Activated naive CD4-positive, alpha-beta T cell treated with anti-CD3 and anti-CD28 coated beads, Interleukin-2, amount 10 ng/mL, durations not matched to agents 7 days and 5 days (primary cell): ENCODE results near the gene ITGAV.
A peak's percentile ranks its signal among the peaks of the same experiment; 100 is the strongest.

Experiments
- CTCF ChIA-PET: fragments of 350-600 bp; sonication (Branson Sonifier 250); formaldehyde crosslinking; loops from one replicate; lab custom pipeline; 2021; ENCODE audit warnings: antibody characterized with exemption; lab: Charles Lee
- DNase-seq: peaks from one replicate; pipeline ENCODE4 v3.0.0-alpha.2; 2020
- H3K27ac Mint-ChIP-seq: one replicate; pipeline ENCODE4 v1.8.0; 2021; ENCODE audit warnings: mild to moderate bottlenecking, moderate library complexity, mixed read lengths
- H3K27me3 Mint-ChIP-seq: one replicate; pipeline ENCODE4 v1.8.0; 2021; ENCODE audit warnings: mild to moderate bottlenecking, mixed read lengths
- H3K36me3 Mint-ChIP-seq: one replicate; pipeline ENCODE4 v1.8.0; 2021; ENCODE audit warnings: mixed read lengths
- H3K4me1 Mint-ChIP-seq: one replicate; pipeline ENCODE4 v1.8.0; 2021; ENCODE audit warnings: mixed read lengths
- H3K4me3 Mint-ChIP-seq: one replicate; pipeline ENCODE4 v1.8.0; 2021; ENCODE audit warnings: mild to moderate bottlenecking, moderate library complexity, mixed read lengths
- H3K9me3 Mint-ChIP-seq: one replicate; pipeline ENCODE4 v1.8.0; 2021; ENCODE audit warnings: mixed read lengths

The ITGAV gene

DNA sequence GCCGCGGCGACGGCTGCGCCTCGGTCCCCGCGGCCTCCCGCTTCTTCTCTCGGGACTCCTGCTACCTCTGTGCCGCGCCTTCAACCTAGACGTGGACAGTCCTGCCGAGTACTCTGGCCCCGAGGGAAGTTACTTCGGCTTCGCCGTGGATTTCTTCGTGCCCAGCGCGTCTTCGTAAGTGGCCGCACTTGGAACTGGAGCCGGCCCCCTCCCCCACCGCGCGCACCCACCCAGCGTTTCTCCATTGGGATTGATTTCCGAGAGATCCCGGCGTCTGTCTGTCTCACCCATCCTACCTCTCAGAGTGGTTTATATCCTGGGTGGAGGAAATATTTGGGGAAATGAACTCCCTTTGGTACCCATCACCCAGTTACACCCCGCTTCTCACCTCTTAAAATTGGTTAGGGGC lies 498 bp downstream of the ITGAV start:
- no peaks in the 10 kb centered on the region for H3K9me3 Mint-ChIP-seq
- peaks cover 25% of the 10 kb centered on the region for H3K4me1 Mint-ChIP-seq
- peak overlapping the region; percentile 84 for H3K4me3 Mint-ChIP-seq
- H3K27ac Mint-ChIP-seq: peak overlapping the region; percentile 38
- CTCF ChIA-PET: interaction anchor here (1.4 to 2.7 kb wide), 3 partner anchors 51 to 86 kb away, joined by 3 to 17 read pairs (median 7); no protein-coding TSS in a partner anchor
- H3K36me3 Mint-ChIP-seq: no peaks in the 10 kb centered on the region
- DNase-seq: no peak
- H3K27me3 Mint-ChIP-seq: peaks cover 7% of the 10 kb centered on the region

DNA sequence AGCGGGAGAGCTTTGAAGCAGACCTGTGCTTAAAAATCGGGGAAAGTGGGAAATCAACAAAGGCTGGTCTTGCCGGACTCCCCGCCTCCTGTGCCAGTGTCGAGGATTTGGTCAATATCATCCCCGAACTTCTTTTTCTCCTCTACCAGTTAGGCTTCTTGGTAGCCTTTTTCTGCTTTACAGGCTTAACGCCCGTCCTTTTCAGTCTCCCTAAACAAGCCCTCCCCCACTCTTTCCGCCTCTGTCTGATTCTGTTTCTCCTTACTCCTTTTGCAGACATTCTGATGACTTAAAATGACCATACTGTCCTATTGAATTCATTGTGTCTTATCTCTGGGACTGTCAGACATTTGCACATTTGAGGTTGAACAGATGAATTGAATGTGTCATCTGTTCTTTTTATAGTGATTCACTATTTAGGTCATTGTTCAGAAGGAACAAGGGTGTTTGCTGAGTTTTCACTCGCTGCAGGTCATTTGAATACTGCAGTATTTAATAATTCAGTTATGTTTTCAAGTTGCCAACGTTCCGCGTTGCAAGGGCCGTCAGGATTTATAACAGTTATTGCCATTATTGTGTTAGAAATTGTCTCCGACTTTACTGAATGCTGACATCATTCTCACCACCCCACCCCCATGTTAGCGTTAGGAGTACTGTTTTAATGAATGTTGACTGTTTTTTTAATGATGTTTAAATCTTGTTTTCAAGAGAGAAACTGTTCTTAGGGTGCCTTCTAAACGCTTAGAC lies 1.1 kb downstream of the ITGAV start:
- Mint-ChIP-seq H3K4me1 (peaks cover 25% of the 10 kb centered on the region), H3K27ac (peak overlapping the region; percentile 79), H3K27me3 (peaks cover 6% of the 10 kb centered on the region), H3K36me3 (no peaks in the 10 kb centered on the region), H3K4me3 (peak overlapping the region; percentile 84), H3K9me3 (no peaks in the 10 kb centered on the region)
- CTCF ChIA-PET: interaction anchor here (2.7 kb wide), 1 partner anchor 87 kb away, joined by 17 read pairs; no protein-coding TSS in a partner anchor
- no peak for DNase-seq

DNA sequence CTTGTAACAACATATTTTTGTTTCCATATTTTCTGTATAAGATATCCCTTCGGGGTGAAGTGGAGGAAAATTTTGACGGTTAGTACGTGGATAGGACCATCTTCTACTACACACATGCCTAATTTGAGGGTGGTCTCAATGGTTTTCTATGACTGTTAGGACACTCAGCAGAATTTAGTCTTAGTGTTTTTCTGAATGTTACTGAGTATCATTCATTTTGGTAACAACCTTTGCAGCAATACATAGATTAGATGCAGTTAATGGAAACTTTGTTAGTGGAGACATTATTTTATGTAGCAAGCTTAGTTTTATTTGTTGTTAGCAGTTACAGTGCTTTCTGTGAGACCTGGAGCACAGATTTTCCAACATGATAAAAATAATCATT lies 1.6 kb downstream of the ITGAV start:
- H3K4me3 Mint-ChIP-seq: peak overlapping the region; percentile 84
- no peaks in the 10 kb centered on the region for H3K9me3 Mint-ChIP-seq
- CTCF ChIA-PET: no interaction called here
- H3K4me1 Mint-ChIP-seq: peaks cover 25% of the 10 kb centered on the region
- H3K27me3 Mint-ChIP-seq: peaks cover 5% of the 10 kb centered on the region
- no peak overlapping the region for H3K27ac Mint-ChIP-seq
- DNase-seq: no peak
- no peaks in the 10 kb centered on the region for H3K36me3 Mint-ChIP-seq

DNA sequence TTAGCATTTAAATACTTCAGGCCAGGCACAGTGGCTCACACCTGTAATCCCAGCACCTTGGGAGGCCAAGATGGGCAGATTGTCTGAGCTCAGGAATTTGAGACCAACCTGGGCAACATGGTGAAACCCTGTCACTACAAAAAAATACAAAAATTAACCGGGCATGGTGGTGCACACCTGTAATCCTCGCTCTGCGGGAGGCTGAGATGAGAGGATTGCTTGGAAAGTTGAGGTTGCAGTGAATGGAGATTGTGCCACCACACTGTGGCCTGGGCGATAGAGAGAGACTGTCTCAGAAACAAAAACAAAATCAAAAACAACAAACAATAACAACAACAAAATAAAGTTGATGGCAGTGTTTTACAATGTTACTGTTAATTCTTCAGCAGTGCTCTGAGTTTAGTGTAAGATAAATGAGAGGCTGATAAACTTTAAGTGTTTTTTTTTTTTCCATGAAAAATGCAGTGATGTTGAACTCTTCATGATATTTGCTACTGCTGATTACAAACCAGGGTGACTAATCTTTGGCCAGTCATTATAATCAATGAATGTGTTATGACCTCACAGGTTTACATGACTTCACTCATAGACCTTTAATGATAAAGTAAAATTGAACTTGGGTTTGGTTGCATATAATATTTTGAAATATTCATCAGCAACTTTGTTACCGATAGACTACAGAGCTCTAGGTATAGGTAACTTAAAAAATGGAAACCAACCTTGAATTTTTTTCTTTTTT lies 2.5 kb downstream of the ITGAV start:
- no peak for DNase-seq
- no peak overlapping the region for H3K27ac Mint-ChIP-seq
- H3K4me3 Mint-ChIP-seq: no peak overlapping the region
- peaks cover 5% of the 10 kb centered on the region for H3K27me3 Mint-ChIP-seq
- H3K4me1 Mint-ChIP-seq: peaks cover 25% of the 10 kb centered on the region
- no peaks in the 10 kb centered on the region for H3K9me3 Mint-ChIP-seq
- CTCF ChIA-PET: no interaction called here
- H3K36me3 Mint-ChIP-seq: no peaks in the 10 kb centered on the region

DNA sequence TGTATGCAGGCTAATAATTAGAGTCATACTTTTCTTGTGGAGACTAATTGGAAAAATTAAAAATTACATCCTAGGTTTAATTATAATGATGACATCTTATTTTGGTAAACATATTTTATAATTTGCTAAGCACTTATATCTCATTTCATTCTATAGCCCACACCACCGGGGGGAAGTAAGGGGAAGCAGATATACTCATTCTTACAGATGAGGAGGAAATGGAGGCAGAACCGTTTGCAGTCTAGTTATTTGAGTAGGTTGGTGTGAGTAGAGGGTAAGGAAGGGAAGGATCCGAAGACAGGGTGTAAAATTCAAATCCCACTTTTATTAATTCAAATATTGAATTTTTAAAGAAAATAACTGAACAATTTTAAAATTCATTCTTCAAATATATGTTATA lies 3.7 kb downstream of the ITGAV start:
- CTCF ChIA-PET: no interaction called here
- no peaks in the 10 kb centered on the region for H3K9me3 Mint-ChIP-seq
- H3K4me3 Mint-ChIP-seq: no peak overlapping the region
- H3K27ac Mint-ChIP-seq: no peak overlapping the region
- H3K4me1 Mint-ChIP-seq: peaks cover 25% of the 10 kb centered on the region
- no peaks in the 10 kb centered on the region for H3K36me3 Mint-ChIP-seq
- no peak for DNase-seq
- peaks cover 5% of the 10 kb centered on the region for H3K27me3 Mint-ChIP-seq

DNA sequence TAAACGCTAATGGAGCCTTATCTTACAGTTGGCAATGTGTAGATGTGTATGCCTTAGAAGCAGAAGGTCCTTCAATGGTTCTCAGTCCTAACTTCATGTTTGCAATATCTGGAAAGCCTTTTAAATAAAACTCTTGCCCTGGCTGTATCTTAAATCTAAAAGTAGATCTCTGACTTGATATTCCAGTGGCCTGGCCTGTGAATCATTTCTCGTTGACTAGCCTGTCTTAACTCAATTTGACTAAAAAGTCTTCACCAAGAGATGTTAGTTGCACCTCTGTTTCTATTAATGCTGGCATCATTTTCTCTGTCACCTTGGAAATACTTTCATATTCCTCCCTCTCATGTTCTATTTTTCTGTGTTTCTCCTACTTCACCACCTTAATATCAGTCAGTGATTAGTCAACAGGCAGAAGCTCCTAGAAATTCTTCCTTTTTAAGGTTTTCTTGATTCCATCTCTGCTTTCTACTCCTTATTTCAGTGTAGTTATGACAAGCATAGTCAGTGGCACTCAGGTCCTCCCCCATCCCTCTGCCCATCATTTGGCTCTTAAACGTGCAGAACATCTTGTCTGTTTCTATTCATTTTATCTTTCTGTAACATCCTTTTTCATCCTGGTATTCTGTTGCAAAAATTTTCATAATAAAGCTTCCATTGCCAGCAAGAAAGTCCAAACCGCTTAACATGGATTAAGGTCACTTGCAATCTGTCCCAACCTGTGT lies 4.3 kb downstream of the ITGAV start:
- Mint-ChIP-seq H3K36me3 (no peaks in the 10 kb centered on the region), H3K4me3 (no peak overlapping the region), H3K9me3 (no peaks in the 10 kb centered on the region), H3K27me3 (peaks cover 5% of the 10 kb centered on the region), H3K4me1 (peaks cover 21% of the 10 kb centered on the region), H3K27ac (no peak overlapping the region)
- CTCF ChIA-PET: no interaction called here
- DNase-seq: no peak

DNA sequence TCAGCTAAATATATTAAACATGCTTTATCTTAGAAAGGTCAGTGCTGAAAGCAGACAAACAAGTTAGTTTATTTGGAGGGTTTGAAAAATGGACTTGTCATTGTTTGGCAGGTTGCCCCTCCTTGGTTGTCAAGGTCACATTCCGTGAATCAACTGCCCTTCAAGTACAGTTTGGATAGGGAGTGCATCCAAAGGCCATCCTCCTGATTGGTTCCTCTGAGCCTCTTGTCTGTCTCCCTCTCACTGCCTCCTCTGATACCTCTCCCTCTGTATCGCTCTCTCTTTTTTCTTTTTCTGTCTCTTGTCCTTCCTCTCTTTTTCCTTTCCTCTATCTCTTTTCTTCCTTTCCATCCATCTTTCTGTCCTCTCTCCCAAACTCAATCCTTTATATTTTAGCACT lies 5.4 kb downstream of the ITGAV start:
- peak overlapping the region; percentile 51 for H3K27ac Mint-ChIP-seq
- no peak overlapping the region for H3K4me3 Mint-ChIP-seq
- no peak for DNase-seq
- H3K9me3 Mint-ChIP-seq: no peaks in the 10 kb centered on the region
- CTCF ChIA-PET: no interaction called here
- no peaks in the 10 kb centered on the region for H3K36me3 Mint-ChIP-seq
- H3K27me3 Mint-ChIP-seq: peaks cover 5% of the 10 kb centered on the region
- H3K4me1 Mint-ChIP-seq: peaks cover 18% of the 10 kb centered on the region

DNA sequence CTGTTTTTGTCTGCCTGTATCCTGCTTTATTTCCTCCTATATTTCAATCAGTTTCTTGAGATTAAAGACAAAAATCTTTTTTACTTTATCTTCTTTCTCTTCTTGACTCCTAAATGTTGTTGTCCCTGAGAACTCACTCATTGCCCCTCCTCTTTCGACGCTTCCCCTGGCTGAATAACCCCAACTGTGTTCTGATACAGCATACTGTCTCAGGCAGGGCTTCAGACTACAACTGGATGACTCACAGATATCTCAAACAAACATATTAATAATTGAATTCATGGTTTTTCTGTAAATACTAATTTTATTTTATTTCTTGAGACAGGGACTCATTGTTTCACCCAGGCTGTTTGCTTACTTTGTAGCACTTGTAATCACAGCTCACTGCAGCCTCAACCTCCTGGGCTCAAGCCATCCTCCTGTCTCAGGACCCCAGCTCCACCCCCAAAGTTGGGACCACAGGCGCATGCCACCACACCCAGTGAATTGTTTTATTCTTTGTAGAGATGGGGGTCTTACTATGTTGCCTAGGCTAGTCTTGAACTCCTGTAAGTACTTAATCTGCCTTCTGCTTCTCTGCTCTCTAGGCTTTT lies 9.4 kb downstream of the ITGAV start:
- H3K9me3 Mint-ChIP-seq: no peaks in the 10 kb centered on the region
- peaks cover 5% of the 10 kb centered on the region for H3K27me3 Mint-ChIP-seq
- H3K27ac Mint-ChIP-seq: no peak overlapping the region
- H3K4me1 Mint-ChIP-seq: no peaks in the 10 kb centered on the region
- H3K4me3 Mint-ChIP-seq: no peak overlapping the region
- H3K36me3 Mint-ChIP-seq: no peaks in the 10 kb centered on the region
- CTCF ChIA-PET: interaction anchor here (0.6 kb wide), 1 partner anchor 11 kb away, joined by 3 read pairs; no protein-coding TSS in a partner anchor
- no peak for DNase-seq

DNA sequence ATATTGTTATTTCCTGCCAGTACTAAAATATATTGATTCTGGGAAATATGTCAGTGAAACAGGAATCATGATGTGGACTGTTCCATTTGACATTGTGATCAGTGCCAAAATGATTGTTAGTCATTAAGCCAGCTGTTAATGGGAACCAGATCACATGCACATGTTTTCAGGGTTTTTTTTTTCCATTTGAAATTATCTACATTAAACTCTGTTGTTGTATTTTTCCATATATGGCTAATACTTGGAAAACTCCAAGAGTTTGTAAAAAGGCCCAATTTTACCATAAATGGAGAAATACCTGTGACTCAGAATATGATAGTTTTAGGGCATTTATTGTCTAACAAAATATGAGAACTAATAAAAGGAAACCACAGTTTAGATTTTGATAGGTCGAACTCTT lies 13.4 kb downstream of the ITGAV start:
- no peaks in the 10 kb centered on the region for H3K27me3 Mint-ChIP-seq
- H3K36me3 Mint-ChIP-seq: no peaks in the 10 kb centered on the region
- H3K4me3 Mint-ChIP-seq: no peak overlapping the region
- H3K4me1 Mint-ChIP-seq: no peaks in the 10 kb centered on the region
- no peaks in the 10 kb centered on the region for H3K9me3 Mint-ChIP-seq
- H3K27ac Mint-ChIP-seq: no peak overlapping the region
- DNase-seq: no peak
- CTCF ChIA-PET: no interaction called here

DNA sequence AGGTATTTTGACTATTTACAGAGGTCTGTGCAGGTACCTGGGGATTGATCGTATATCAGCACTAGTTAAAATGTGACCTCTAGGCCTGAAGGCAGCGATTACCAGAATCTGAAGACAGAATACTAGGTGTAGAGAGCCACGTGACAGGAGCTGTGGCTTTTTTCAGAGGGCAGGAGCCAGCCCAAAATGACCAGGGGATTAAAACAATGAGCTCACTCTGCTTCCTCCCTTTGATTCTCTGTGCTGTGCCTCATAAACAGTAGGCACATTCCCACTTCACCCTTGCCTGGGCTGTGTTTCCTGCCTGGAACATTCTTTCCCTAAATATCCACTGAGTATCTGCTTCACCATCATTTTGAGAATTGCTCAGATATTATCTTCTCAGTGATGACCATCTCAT lies 15.2 kb downstream of the ITGAV start:
- no peak overlapping the region for H3K4me3 Mint-ChIP-seq
- CTCF ChIA-PET: no interaction called here

DNA sequence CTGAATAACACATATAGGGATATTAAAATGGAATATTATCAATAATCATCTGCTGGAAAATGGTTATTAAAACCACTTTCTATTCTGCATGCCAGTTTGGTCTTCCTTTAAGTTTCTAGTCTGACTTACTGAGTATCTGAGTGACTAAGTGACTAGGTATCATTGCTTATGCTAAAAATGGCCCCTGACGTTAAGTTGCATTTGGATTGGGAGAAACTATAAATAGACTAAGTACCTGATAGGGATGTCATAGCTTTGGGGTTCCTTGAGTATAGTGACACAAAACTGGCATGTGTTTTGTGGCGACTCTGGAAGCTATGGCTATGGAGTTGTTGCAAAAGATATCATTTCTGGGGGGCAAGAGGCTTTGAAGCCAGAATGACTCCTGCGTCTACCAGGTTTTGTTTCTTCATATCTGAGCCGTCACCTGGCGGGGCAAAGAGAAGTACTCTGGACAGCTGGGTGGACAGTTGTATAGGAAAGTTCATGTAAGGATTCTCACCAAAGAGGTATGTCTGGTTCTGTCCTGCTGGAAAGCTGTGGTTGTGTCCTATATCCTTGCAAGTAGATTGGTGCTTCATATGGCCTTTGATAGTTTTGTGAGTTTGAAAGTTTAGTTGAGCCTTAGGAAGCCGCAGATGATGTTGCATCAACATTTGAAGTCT lies 17.9 kb downstream of the ITGAV start:
- H3K36me3 Mint-ChIP-seq: no peaks in the 10 kb centered on the region
- no peak for DNase-seq
- CTCF ChIA-PET: no interaction called here
- no peaks in the 10 kb centered on the region for H3K27me3 Mint-ChIP-seq
- no peak overlapping the region for H3K27ac Mint-ChIP-seq
- no peak overlapping the region for H3K4me3 Mint-ChIP-seq
- H3K9me3 Mint-ChIP-seq: no peaks in the 10 kb centered on the region
- H3K4me1 Mint-ChIP-seq: no peaks in the 10 kb centered on the region

More for the DNA sequence above, 15.2 kb downstream of the ITGAV start:
- no peak overlapping the region for H3K27ac Mint-ChIP-seq
- H3K4me1 Mint-ChIP-seq: no peaks in the 10 kb centered on the region
- H3K27me3 Mint-ChIP-seq: no peaks in the 10 kb centered on the region
- no peaks in the 10 kb centered on the region for H3K9me3 Mint-ChIP-seq
- no peak for DNase-seq
- no peaks in the 10 kb centered on the region for H3K36me3 Mint-ChIP-seq

DNA sequence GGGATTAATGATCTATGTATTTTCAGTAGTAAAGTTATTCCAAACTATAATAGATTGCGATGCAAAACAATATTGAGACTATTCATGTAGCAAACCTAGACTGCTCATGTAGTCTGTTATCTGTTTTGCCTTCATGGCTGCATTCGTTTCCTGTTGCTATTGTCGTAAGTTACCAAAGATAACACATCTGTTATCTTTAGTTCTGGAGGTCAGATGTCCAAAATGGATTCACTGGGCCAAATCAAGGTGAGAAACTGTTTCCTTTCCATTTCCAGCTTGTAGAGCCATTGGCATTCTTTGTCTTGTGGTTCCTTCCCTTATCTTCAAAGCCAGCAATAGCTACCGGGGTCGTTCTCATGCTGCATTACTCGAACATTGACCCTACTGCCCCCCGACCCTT lies 20.9 kb downstream of the ITGAV start:
- Mint-ChIP-seq H3K9me3 (no peaks in the 10 kb centered on the region), H3K36me3 (no peaks in the 10 kb centered on the region), H3K27ac (no peak overlapping the region), H3K27me3 (no peaks in the 10 kb centered on the region), H3K4me3 (no peak overlapping the region), H3K4me1 (no peaks in the 10 kb centered on the region)
- CTCF ChIA-PET: no interaction called here
- no peak for DNase-seq

DNA sequence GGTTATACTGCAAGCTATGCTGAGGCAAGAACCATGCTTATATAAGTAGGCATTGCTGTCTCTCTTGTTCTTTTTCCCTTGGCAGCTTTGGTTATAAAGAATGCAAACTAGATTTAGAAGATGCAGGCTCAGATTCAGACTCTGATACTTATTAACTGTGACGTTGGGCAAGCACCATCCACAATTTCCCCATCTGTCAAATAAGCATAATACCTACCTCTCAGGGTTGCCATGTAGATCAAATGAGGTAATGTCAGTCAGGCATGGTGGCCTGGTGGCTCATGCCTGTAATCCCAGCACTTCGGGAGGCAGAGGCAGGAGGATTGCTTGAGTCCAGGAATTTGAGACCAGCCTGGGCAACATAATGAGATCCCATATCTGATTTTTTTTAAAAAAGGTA lies 21.7 kb downstream of the ITGAV start:
- CTCF ChIA-PET: no interaction called here
- Mint-ChIP-seq H3K36me3 (no peaks in the 10 kb centered on the region), H3K4me1 (no peaks in the 10 kb centered on the region), H3K9me3 (no peaks in the 10 kb centered on the region), H3K27me3 (no peaks in the 10 kb centered on the region), H3K4me3 (no peak overlapping the region), H3K27ac (no peak overlapping the region)
- DNase-seq: no peak

DNA sequence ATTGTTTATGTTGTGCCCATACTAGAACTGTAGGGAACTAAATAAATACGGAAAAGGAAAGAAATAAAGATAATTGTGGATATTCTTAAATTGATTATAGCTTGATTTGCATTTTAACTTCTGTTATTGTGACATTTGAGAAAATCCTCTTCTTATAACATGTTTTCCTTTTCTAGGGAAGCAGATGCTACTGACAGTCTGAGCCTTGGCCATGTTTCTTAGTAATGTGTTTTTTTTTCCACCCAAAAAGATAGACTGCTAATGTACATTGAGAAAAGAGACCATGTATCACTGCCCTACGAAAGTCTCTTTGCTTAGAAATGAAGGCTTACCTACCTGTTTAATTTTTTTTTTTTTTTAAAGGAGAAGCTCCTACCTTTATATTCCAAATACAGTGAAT lies 22.2 kb downstream of the ITGAV start:
- no peak for DNase-seq
- Mint-ChIP-seq H3K9me3 (no peaks in the 10 kb centered on the region), H3K4me3 (no peak overlapping the region), H3K27ac (no peak overlapping the region), H3K27me3 (no peaks in the 10 kb centered on the region), H3K4me1 (no peaks in the 10 kb centered on the region), H3K36me3 (no peaks in the 10 kb centered on the region)
- CTCF ChIA-PET: no interaction called here
